ENCODE measurements around the gene RPL26. TPM values are rescaled to one million over a fixed set of nuclear protein-coding genes. Genes with fewer than 3 reads are reported as not detected.

Gene RPL26
- total RNA-seq, 1 donor from 2014 or later = 1,173 TPM

GRCh38 chr17:8369944-8370343 lies 13.0 kb downstream of the RPL26 start:
- H3K4me3 ChIP-seq = no peak overlapping the region
- no peaks in the 10 kb centered on the region for H3K4me1 ChIP-seq
- intact Hi-C loops (cut with DNase I) = no loop called here
- peaks cover 19% of the 10 kb centered on the region for H3K36me3 ChIP-seq
- H3K27me3 ChIP-seq = no peaks in the 10 kb centered on the region
- no peak overlapping the region for H3K27ac ChIP-seq
- H3K9me3 ChIP-seq = no peaks in the 10 kb centered on the region
- no peak for TF ChIP-seq CTCF (IDR thresholded peaks at IDR 0.05)
- DNase-seq (no peak), ATAC-seq (peak; percentile 41)

GRCh38 chr17:8368193-8368592 lies 14.8 kb downstream of the RPL26 start:
- no peak for TF ChIP-seq CTCF (IDR thresholded peaks at IDR 0.05)
- Histone ChIP-seq H3K36me3 (peaks cover 19% of the 10 kb centered on the region), H3K4me1 (no peaks in the 10 kb centered on the region), H3K27ac (no peak overlapping the region), H3K9me3 (no peaks in the 10 kb centered on the region), H3K4me3 (no peak overlapping the region), H3K27me3 (no peaks in the 10 kb centered on the region)
- intact Hi-C loops (cut with DNase I) = no loop called here
- no peak for ATAC-seq
- no peak for DNase-seq

- Histone ChIP-seq H3K4me3 (no peak overlapping the region), H3K27ac (no peak overlapping the region), H3K27me3 (no peaks in the 10 kb centered on the region), H3K9me3 (no peaks in the 10 kb centered on the region), H3K36me3 (peaks cover 19% of the 10 kb centered on the region), H3K4me1 (no peaks in the 10 kb centered on the region)
- no peak for TF ChIP-seq CTCF (IDR thresholded peaks at IDR 0.05)
- intact Hi-C loops (cut with DNase I) = no loop called here
- DNase-seq (no peak), ATAC-seq (peak; percentile 69)
These were observed 16.8 kb downstream of the RPL26 start for GRCh38 chr17:8366231-8366630.

GRCh38 chr17:8365143-8365542 lies 17.9 kb downstream of the RPL26 start:
- Histone ChIP-seq H3K4me1 (no peaks in the 10 kb centered on the region), H3K4me3 (no peak overlapping the region), H3K9me3 (no peaks in the 10 kb centered on the region), H3K36me3 (peaks cover 18% of the 10 kb centered on the region), H3K27me3 (no peaks in the 10 kb centered on the region), H3K27ac (no peak overlapping the region)
- ATAC-seq = no peak
- intact Hi-C loops (cut with DNase I) = no loop called here
- no peak for DNase-seq
- TF ChIP-seq CTCF (IDR thresholded peaks at IDR 0.05) = no peak

GRCh38 chr17:8362651-8363332 lies 20.2 kb downstream of the RPL26 start:
- DNase-seq (no peak), ATAC-seq (no peak)
- Histone ChIP-seq H3K36me3 (no peaks in the 10 kb centered on the region), H3K27ac (no peak overlapping the region), H3K4me1 (no peaks in the 10 kb centered on the region), H3K9me3 (no peaks in the 10 kb centered on the region), H3K27me3 (no peaks in the 10 kb centered on the region), H3K4me3 (no peak overlapping the region)
- TF ChIP-seq CTCF (IDR thresholded peaks at IDR 0.05) = no peak
- intact Hi-C loops (cut with DNase I) = no loop called here

GRCh38 chr17:8360751-8361150 lies 22.2 kb downstream of the RPL26 start:
- Histone ChIP-seq H3K4me3 (no peak overlapping the region), H3K9me3 (no peaks in the 10 kb centered on the region), H3K27ac (no peak overlapping the region), H3K36me3 (no peaks in the 10 kb centered on the region), H3K4me1 (no peaks in the 10 kb centered on the region), H3K27me3 (no peaks in the 10 kb centered on the region)
- DNase-seq = no peak
- intact Hi-C loops (cut with DNase I) = no loop called here
- no peak for TF ChIP-seq CTCF (IDR thresholded peaks at IDR 0.05)
- no peak for ATAC-seq

Data from upper lobe of right lung (tissue), 1 donor.